Neural cell (in vitro differentiated cells): Measurements from ENCODE around the gene SRGAP2B.
"Not testable (repeated sequence)": the region's sequence is repeated elsewhere in the genome, so short reads cannot be mapped to it uniquely, and the experiment has no call there.

ENCODE experiments used
- TF ChIP-seq, protein P1 (sequence below): fragments of 450-650 bp; IDR thresholded peaks from 2 replicates; pipeline ENCODE4 v1.5.1; 2014; ENCODE audit warnings: antibody characterized with exemption, mild to moderate bottlenecking, moderate library complexity; ENCODE audit not compliant: poor library complexity, severe bottlenecking
- TF ChIP-seq, protein P2 (sequence below): IDR thresholded peaks from 2 replicates; pipeline ENCODE4 v1.6.1; 2012; ENCODE audit warnings: borderline replicate concordance

DNA sequence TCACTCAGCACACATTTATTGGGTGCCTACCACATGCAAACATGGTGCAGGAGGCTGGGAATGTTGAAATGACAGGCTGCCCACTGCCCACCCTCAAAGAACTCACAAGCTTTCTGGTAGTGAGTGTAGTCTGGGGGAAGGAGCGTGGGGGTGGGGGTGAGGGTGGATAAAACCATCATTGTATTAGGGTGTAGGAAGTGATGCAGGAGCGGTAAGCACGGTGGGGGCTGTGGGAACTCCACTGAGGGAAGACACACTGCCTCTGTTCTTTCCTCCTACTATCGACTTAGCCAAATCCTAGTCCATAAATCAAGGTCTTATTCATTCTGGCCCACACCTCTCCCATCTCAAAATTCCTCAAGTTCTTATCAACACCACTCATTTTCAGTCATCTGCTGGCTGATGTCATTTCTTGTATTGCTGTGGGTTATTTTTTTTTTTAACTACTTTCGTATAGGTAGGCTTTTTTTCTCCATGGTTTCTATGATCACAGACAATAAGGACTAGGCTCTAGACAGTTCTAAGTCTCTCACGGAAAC lies 21.0 kb downstream of the SRGAP2B start:
- TF ChIP-seq, protein P1, sequence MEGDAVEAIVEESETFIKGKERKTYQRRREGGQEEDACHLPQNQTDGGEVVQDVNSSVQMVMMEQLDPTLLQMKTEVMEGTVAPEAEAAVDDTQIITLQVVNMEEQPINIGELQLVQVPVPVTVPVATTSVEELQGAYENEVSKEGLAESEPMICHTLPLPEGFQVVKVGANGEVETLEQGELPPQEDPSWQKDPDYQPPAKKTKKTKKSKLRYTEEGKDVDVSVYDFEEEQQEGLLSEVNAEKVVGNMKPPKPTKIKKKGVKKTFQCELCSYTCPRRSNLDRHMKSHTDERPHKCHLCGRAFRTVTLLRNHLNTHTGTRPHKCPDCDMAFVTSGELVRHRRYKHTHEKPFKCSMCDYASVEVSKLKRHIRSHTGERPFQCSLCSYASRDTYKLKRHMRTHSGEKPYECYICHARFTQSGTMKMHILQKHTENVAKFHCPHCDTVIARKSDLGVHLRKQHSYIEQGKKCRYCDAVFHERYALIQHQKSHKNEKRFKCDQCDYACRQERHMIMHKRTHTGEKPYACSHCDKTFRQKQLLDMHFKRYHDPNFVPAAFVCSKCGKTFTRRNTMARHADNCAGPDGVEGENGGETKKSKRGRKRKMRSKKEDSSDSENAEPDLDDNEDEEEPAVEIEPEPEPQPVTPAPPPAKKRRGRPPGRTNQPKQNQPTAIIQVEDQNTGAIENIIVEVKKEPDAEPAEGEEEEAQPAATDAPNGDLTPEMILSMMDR = not testable (repeated sequence)
- TF ChIP-seq, protein P2, sequence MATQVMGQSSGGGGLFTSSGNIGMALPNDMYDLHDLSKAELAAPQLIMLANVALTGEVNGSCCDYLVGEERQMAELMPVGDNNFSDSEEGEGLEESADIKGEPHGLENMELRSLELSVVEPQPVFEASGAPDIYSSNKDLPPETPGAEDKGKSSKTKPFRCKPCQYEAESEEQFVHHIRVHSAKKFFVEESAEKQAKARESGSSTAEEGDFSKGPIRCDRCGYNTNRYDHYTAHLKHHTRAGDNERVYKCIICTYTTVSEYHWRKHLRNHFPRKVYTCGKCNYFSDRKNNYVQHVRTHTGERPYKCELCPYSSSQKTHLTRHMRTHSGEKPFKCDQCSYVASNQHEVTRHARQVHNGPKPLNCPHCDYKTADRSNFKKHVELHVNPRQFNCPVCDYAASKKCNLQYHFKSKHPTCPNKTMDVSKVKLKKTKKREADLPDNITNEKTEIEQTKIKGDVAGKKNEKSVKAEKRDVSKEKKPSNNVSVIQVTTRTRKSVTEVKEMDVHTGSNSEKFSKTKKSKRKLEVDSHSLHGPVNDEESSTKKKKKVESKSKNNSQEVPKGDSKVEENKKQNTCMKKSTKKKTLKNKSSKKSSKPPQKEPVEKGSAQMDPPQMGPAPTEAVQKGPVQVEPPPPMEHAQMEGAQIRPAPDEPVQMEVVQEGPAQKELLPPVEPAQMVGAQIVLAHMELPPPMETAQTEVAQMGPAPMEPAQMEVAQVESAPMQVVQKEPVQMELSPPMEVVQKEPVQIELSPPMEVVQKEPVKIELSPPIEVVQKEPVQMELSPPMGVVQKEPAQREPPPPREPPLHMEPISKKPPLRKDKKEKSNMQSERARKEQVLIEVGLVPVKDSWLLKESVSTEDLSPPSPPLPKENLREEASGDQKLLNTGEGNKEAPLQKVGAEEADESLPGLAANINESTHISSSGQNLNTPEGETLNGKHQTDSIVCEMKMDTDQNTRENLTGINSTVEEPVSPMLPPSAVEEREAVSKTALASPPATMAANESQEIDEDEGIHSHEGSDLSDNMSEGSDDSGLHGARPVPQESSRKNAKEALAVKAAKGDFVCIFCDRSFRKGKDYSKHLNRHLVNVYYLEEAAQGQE = not testable (repeated sequence)
